H1 (cell line): ENCODE results near the gene PLCB1. TPM values are rescaled to one million over a fixed set of nuclear protein-coding genes. Genes with fewer than 3 reads are reported as not detected.

Source experiments
- CTCF ChIA-PET: fragments of 300-600 bp; sonication (Branson Sonifier 250); formaldehyde crosslinking; loops from one replicate; lab custom pipeline; 2021; ENCODE audit not compliant: partially characterized antibody; lab: Charles Lee
- POLR2A ChIA-PET: fragments of 300-600 bp; sonication (Branson Sonifier 250); formaldehyde crosslinking; loops from one replicate; lab custom pipeline; 2021; ENCODE audit warnings: inconsistent platforms; ENCODE audit not compliant: partially characterized antibody; lab: Charles Lee
- DNase-seq, 2 experiments: peaks; one replicate each; pipeline versions ENCODE4 v3.0.0 to v3.0.0-alpha.2; 2010 to 2022; ENCODE audit warnings: low spot score in 2 of 2, low read depth in 1 of 2, mixed read lengths in 1 of 2
- FAIRE-seq: peaks from 2 replicates; lab custom pipeline; 2011; peaks lifted over from hg19 to GRCh38; lab: Jason Lieb, UNC
- H2AFZ ChIP-seq: 2 replicates; pipeline ENCODE4 v1.8.1; 2012; ENCODE audit warnings: low read length, inconsistent platforms
- H2AK5ac ChIP-seq: 2 replicates; pipeline ENCODE4 v1.6.1; 2013; ENCODE audit warnings: low read depth, low read length
- H2BK120ac ChIP-seq: replicated peaks from 2 replicates; pipeline ENCODE3; 2013; ENCODE audit warnings: low read depth, low read length, inconsistent platforms
- H2BK12ac ChIP-seq: 2 replicates; pipeline ENCODE4 v1.6.1; 2013; ENCODE audit warnings: low read depth, low read length
- H2BK15ac ChIP-seq: 2 replicates; pipeline ENCODE4 v1.6.1; 2013; ENCODE audit warnings: low read length
- H2BK20ac ChIP-seq: 2 replicates; pipeline ENCODE4 v1.6.1; 2013; ENCODE audit warnings: low read length
- H2BK5ac ChIP-seq: 2 replicates; pipeline ENCODE4 v1.6.1; 2013; ENCODE audit warnings: low read depth, low read length
- H3K14ac ChIP-seq: 2 replicates; pipeline ENCODE4 v1.6.1; 2013; ENCODE audit warnings: inconsistent platforms; ENCODE audit not compliant: insufficient read length
- H3K18ac ChIP-seq: 2 replicates; pipeline ENCODE4 v1.6.1; 2013; ENCODE audit warnings: low read length; ENCODE audit errors: extremely low read depth
- H3K23ac ChIP-seq: 2 replicates; pipeline ENCODE4 v1.6.1; 2013; ENCODE audit warnings: inconsistent platforms; ENCODE audit not compliant: insufficient read length
- H3K23me2 ChIP-seq: 2 replicates; pipeline ENCODE4 v1.6.1; 2013; ENCODE audit warnings: low read depth, low read length
- H3K27ac ChIP-seq: 2 replicates; pipeline ENCODE4 v1.6.1; 2011; ENCODE audit warnings: low read depth, low read length, inconsistent platforms
- H3K27me3 ChIP-seq, 4 experiments: replicated peaks in 1 of 4; 1 replicate in 1 of 4; 2 replicates in 3 of 4; pipeline versions ENCODE4 v1.6.1 to v1.8.1; 2011 to 2013; ENCODE audit warnings: low read length in 3 of 4, mild to moderate bottlenecking in 3 of 4, inconsistent platforms in 2 of 4, mixed read lengths in 2 of 4, moderate library complexity in 1 of 4; ENCODE audit not compliant: control insufficient read depth in 3 of 4, insufficient read depth in 3 of 4; ENCODE audit errors: extremely low read depth in 1 of 4
- H3K36me3 ChIP-seq, 4 experiments: 2 replicates each; pipeline versions ENCODE4 v1.6.1 to v1.8.1; 2011 to 2013; ENCODE audit warnings: mild to moderate bottlenecking in 4 of 4, low read length in 3 of 4, moderate library complexity in 2 of 4, control low read depth in 1 of 4, inconsistent platforms in 1 of 4; ENCODE audit not compliant: insufficient read depth in 4 of 4, control insufficient read depth in 2 of 4
- H3K4ac ChIP-seq: replicated peaks from 2 replicates; pipeline ENCODE3; 2013; ENCODE audit warnings: low read length, low read depth, mixed read lengths, inconsistent platforms; ENCODE audit not compliant: insufficient read length
- H3K4me1 ChIP-seq, 4 experiments: replicated peaks in 1 of 4; 1 replicate in 1 of 4; 2 replicates in 3 of 4; pipeline versions ENCODE4 v1.6.1 to v1.8.1; 2011 to 2013; ENCODE audit warnings: low read length in 3 of 4, inconsistent platforms in 2 of 4, mixed read lengths in 1 of 4; ENCODE audit not compliant: insufficient read depth in 4 of 4, control insufficient read depth in 3 of 4
- H3K4me2 ChIP-seq, 2 experiments: 2 replicates each; pipeline versions ENCODE4 v1.6.1 to v1.8.1; 2011 to 2013; ENCODE audit warnings: low read depth in 2 of 2, low read length in 2 of 2, control low read depth in 1 of 2, inconsistent platforms in 1 of 2, mild to moderate bottlenecking in 1 of 2; ENCODE audit not compliant: insufficient read depth in 1 of 2
- H3K4me3 ChIP-seq, 4 experiments: fragments of 200-600, 300-600 bp in 1 of 4; sonication (generic), shearing (Covaris generic), sonication (Bioruptor Twin) in 1 of 4; 2 replicates each; pipeline versions ENCODE4 v1.5.1 to v1.8.1; 2011 to 2016; ENCODE audit warnings: low read length in 4 of 4, low read depth in 3 of 4, control low read depth in 2 of 4, inconsistent platforms in 2 of 4, mild to moderate bottlenecking in 2 of 4, mixed read lengths in 1 of 4, moderate library complexity in 1 of 4; ENCODE audit not compliant: insufficient read depth in 2 of 4; ENCODE audit errors: extremely low read depth in 1 of 4
- H3K56ac ChIP-seq: replicated peaks from 2 replicates; pipeline ENCODE3; 2013; ENCODE audit warnings: low read depth, mild to moderate bottlenecking, mixed read lengths, low read length, inconsistent platforms; ENCODE audit not compliant: insufficient read length
- H3K79me1 ChIP-seq: 2 replicates; pipeline ENCODE4 v1.6.1; 2013; ENCODE audit warnings: low read depth, low read length, control low read depth
- H3K79me2 ChIP-seq, 2 experiments: 2 replicates each; pipeline versions ENCODE4 v1.6.1 to v1.8.1; 2012 to 2013; ENCODE audit warnings: low read length in 2 of 2, mild to moderate bottlenecking in 2 of 2, inconsistent platforms in 1 of 2; ENCODE audit not compliant: insufficient read depth in 2 of 2, control insufficient read depth in 1 of 2
- H3K9ac ChIP-seq, 4 experiments: replicated peaks in 1 of 4; 1 replicate in 1 of 4; 2 replicates in 3 of 4; pipeline versions ENCODE4 v1.6.1 to v1.8.1; 2011 to 2013; ENCODE audit warnings: low read depth in 3 of 4, low read length in 3 of 4, control low read depth in 2 of 4, mild to moderate bottlenecking in 2 of 4, moderate library complexity in 2 of 4, inconsistent platforms in 1 of 4; ENCODE audit errors: extremely low read depth in 1 of 4
- H3K9me3 ChIP-seq, 2 experiments: 2 replicates each; pipeline versions ENCODE4 v1.6.1 to v1.8.1; 2012 to 2013; ENCODE audit warnings: mild to moderate bottlenecking in 2 of 2, moderate library complexity in 2 of 2, control low read depth in 1 of 2, inconsistent platforms in 1 of 2, low read depth in 1 of 2, low read length in 1 of 2, mixed read lengths in 1 of 2; ENCODE audit not compliant: insufficient read depth in 2 of 2
- H4K20me1 ChIP-seq, 2 experiments: replicated peaks in 1 of 2; 2 replicates each; pipeline versions ENCODE3 to v1.8.1; 2011 to 2013; ENCODE audit warnings: inconsistent platforms in 2 of 2, low read length in 2 of 2, mild to moderate bottlenecking in 1 of 2; ENCODE audit not compliant: insufficient read depth in 2 of 2, control insufficient read depth in 1 of 2
- H4K5ac ChIP-seq: 2 replicates; pipeline ENCODE4 v1.6.1; 2013; ENCODE audit warnings: low read length, low read depth, mixed read lengths, inconsistent platforms; ENCODE audit not compliant: insufficient read length
- H4K8ac ChIP-seq: 2 replicates; pipeline ENCODE4 v1.8.0; 2013; ENCODE audit warnings: mild to moderate bottlenecking, moderate library complexity, low read length, inconsistent platforms; ENCODE audit not compliant: insufficient read depth; ENCODE audit errors: extremely low read depth
- H4K91ac ChIP-seq: replicated peaks from 2 replicates; pipeline ENCODE3; 2013; ENCODE audit warnings: low read length, mixed read lengths, inconsistent platforms; ENCODE audit not compliant: insufficient read length
- CTBP2 ChIP-seq: IDR thresholded peaks from 2 replicates; pipeline ENCODE4 v1.7.0; 2011; ENCODE audit warnings: borderline replicate concordance, mild to moderate bottlenecking, moderate library complexity, mixed read lengths, low read length; ENCODE audit not compliant: insufficient read depth, insufficient read length
- E2F6 ChIP-seq: IDR thresholded peaks from 2 replicates; pipeline ENCODE4 v1.6.1; 2012; ENCODE audit warnings: inconsistent platforms
- WGBS, 2 experiments: shearing (Covaris generic) in 1 of 2; methylation state at CpG; one replicate each; pipeline versions ENCODE4 v1.1.6 to v1.1.7; 2013 to 2015; ENCODE audit warnings: low lambda C conversion rate in 2 of 2, mixed read lengths in 2 of 2, inconsistent platforms in 1 of 2, low coverage in 1 of 2, missing lambda C conversion rate in 1 of 2; ENCODE audit not compliant: insufficient replicate concordance in 2 of 2, insufficient coverage in 1 of 2, insufficient read length in 1 of 2; ENCODE audit errors: extremely low coverage in 1 of 2, missing lambda C conversion rate in 1 of 2; 5-methylcytosine and 5-hydroxymethylcytosine counted together
- polyA plus RNA-seq, 7 experiments: library from polyadenylated mRNA; depleted of rRNA in 3 of 7; stranded (reverse) in 5 of 7; unstranded in 2 of 7; fragments of >200 nt in 5 of 7; fragments of 200-250 nt in 2 of 7; gene quantifications; 1 replicate in 5 of 7; 2 replicates in 1 of 7; 4 replicates in 1 of 7; pipeline versions ENCODE4 v1.2.1 to v1.2.3, GENCODE V29; 2011 to 2013; ENCODE audit warnings: missing spikeins in 2 of 7, mixed read lengths in 2 of 7
- total RNA-seq: library from RNA; stranded (reverse); fragmentation: NEBNext Ultra II Directional; extraction: Animal tissue kit (Norgen Biotek cat#: 25700); gene quantifications from 2 replicates; pipeline ENCODE4 v1.2.1, GENCODE V29; 2021

PLCB1 gene
- total and polyA plus RNA-seq, 2 of the 8 experiments (the other 6 are each of a cell fraction or from before 2014, with no cell fraction given) = 2.6 to 9.1 TPM

GRCh38 chr20:8344631-8345030 is 212.6 kb downstream of the PLCB1 start:
- Histone ChIP-seq H3K9ac (no peak overlapping the region), H3K9me3 (no peaks in the 10 kb centered on the region), H3K23me2 (no peaks in the 10 kb centered on the region), H3K4me1 (no peaks in the 10 kb centered on the region; a peak in 1 of 7 replicates), H3K56ac (no peak overlapping the region), H3K79me1 (no peaks in the 10 kb centered on the region), H3K18ac (no peak overlapping the region), H4K8ac (no peak overlapping the region), H3K4me3 (no peak overlapping the region), H3K79me2 (no peaks in the 10 kb centered on the region), H3K14ac (no peak overlapping the region), H4K20me1 (no peaks in the 10 kb centered on the region), H3K27me3 (no peaks in the 10 kb centered on the region), H3K36me3 (no peaks in the 10 kb centered on the region), H2BK12ac (no peak overlapping the region), H3K4ac (no peak overlapping the region), H2BK15ac (no peak overlapping the region), H2BK120ac (no peak overlapping the region), H2BK20ac (no peak overlapping the region), H4K91ac (no peak overlapping the region), H3K23ac (no peak overlapping the region), H4K5ac (no peak overlapping the region), H2AK5ac (no peak overlapping the region), H3K4me2 (no peak overlapping the region), H2BK5ac (no peak overlapping the region), H3K27ac (no peak overlapping the region), H2AFZ (no peak overlapping the region)
- FAIRE-seq (no peak), DNase-seq (no peak)
- CTCF ChIA-PET = interaction anchor here (1.3 to 1.4 kb wide), 2 partner anchors 123 to 509 kb away, joined by 3 to 4 read pairs; no protein-coding TSS in a partner anchor
- 89% methylated on average over 5 of the region's 5 CpGs; no CpG with 5 or more reads in 1 of the 2 experiments for WGBS, 2 experiments
- POLR2A ChIA-PET = interaction anchor here (0.6 kb wide), 1 partner anchor 32 kb away, joined by 3 read pairs; no protein-coding TSS in a partner anchor
- TF ChIP-seq CTBP2 (no peak), E2F6 (no peak)
